ENCODE results near the gene OR6P1.

DNA sequence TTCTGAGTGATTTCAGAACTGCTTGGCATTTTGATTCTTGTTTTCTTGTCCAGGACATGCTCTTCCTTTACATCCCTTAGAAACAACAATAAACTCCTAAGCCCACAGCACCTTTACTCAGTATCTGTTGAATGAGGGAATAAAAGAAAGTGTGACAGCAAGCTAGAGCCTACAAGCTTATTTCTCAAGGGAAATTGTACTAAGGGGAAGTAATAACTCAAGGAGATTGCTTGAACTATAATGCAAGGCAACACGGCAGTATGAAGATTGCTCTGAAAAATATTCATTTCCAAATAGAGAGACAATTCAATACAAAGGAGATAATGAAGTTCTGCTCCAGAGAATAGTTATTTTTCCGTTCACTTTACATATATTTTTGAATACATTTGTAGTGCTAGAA, 6.5 kb downstream of the OR6P1 start:
- no peak for TF ChIP-seq POLR2A (IDR thresholded peaks at IDR 0.05)
- no peak for TF ChIP-seq EP300 (IDR thresholded peaks at IDR 0.05)
- TF ChIP-seq, protein P1, sequence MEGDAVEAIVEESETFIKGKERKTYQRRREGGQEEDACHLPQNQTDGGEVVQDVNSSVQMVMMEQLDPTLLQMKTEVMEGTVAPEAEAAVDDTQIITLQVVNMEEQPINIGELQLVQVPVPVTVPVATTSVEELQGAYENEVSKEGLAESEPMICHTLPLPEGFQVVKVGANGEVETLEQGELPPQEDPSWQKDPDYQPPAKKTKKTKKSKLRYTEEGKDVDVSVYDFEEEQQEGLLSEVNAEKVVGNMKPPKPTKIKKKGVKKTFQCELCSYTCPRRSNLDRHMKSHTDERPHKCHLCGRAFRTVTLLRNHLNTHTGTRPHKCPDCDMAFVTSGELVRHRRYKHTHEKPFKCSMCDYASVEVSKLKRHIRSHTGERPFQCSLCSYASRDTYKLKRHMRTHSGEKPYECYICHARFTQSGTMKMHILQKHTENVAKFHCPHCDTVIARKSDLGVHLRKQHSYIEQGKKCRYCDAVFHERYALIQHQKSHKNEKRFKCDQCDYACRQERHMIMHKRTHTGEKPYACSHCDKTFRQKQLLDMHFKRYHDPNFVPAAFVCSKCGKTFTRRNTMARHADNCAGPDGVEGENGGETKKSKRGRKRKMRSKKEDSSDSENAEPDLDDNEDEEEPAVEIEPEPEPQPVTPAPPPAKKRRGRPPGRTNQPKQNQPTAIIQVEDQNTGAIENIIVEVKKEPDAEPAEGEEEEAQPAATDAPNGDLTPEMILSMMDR (IDR thresholded peaks at IDR 0.05), result no peak
- no peak for TF ChIP-seq POLR2AphosphoS5 (IDR thresholded peaks at IDR 0.05)
